H1 (cell line): ENCODE measurements around the gene ZNF805. TPM values are rescaled to one million over a fixed set of nuclear protein-coding genes. Genes with fewer than 3 reads are reported as not detected.

Experiments
- ASH2L ChIP-seq: fragments of 200-600, 300-600 bp; sonication (generic); IDR thresholded peaks from one replicate; pipeline ENCODE4 v1.7.1; 2017; ENCODE audit warnings: low read length
- BACH1 ChIP-seq: IDR thresholded peaks from 2 replicates; pipeline ENCODE4 v1.6.1; 2012; ENCODE audit warnings: low read length, improper control_type of control experiment
- E2F6 ChIP-seq: IDR thresholded peaks from 2 replicates; pipeline ENCODE4 v1.6.1; 2012; ENCODE audit warnings: inconsistent platforms
- HDAC6 ChIP-seq: IDR thresholded peaks from one replicate; pipeline ENCODE4 v1.7.1; 2012; ENCODE audit warnings: low read depth, mild to moderate bottlenecking, inconsistent platforms, low read length, moderate library complexity
- KDM4A ChIP-seq: IDR thresholded peaks from one replicate; pipeline ENCODE4 v1.7.1; 2012; ENCODE audit warnings: low read depth, mild to moderate bottlenecking, moderate library complexity, low read length, inconsistent platforms; ENCODE audit not compliant: severe bottlenecking
- KDM5A ChIP-seq: fragments of 200-600 bp; IDR thresholded peaks from 2 replicates; pipeline ENCODE4 v1.7.1; 2012; ENCODE audit warnings: mild to moderate bottlenecking, low read length, inconsistent platforms, mixed read lengths
- MAX ChIP-seq: IDR thresholded peaks from 2 replicates; pipeline ENCODE4 v1.6.1; 2012; ENCODE audit warnings: inconsistent platforms
- NANOG ChIP-seq: IDR thresholded peaks from 2 replicates; pipeline ENCODE4 v1.6.1; 2011; ENCODE audit warnings: low read length, low read depth, mild to moderate bottlenecking, inconsistent platforms; ENCODE audit not compliant: insufficient read depth, poor library complexity, severe bottlenecking
- NRF1 ChIP-seq: IDR thresholded peaks from 2 replicates; pipeline ENCODE4 v1.6.1; 2011; ENCODE audit warnings: mild to moderate bottlenecking, low read depth, low read length, improper control_type of control experiment
- POLR2A ChIP-seq, 2 experiments: IDR thresholded peaks; 1 replicate in 1 of 2; 2 replicates in 1 of 2; pipeline ENCODE4 v1.6.1; 2011; ENCODE audit warnings: low read depth in 2 of 2, low read length in 2 of 2, mild to moderate bottlenecking in 2 of 2; ENCODE audit errors: control extremely low read depth in 1 of 2
- POLR2AphosphoS5 ChIP-seq: IDR thresholded peaks from 2 replicates; pipeline ENCODE4 v1.6.1; 2011; ENCODE audit warnings: low read depth, low read length
- POU5F1 ChIP-seq: IDR thresholded peaks from 2 replicates; pipeline ENCODE4 v1.6.1; 2011; ENCODE audit warnings: low read depth, mild to moderate bottlenecking, low read length, moderate library complexity
- RNF2 ChIP-seq: fragments of 200-900, 300-1000 bp; sonication (generic); IDR thresholded peaks from 2 replicates; pipeline ENCODE4 v1.7.1; 2016; ENCODE audit warnings: borderline replicate concordance, low read depth, mild to moderate bottlenecking, antibody characterized with exemption, low read length; ENCODE audit not compliant: poor library complexity, severe bottlenecking; ENCODE audit errors: missing control alignments
- RXRA ChIP-seq: IDR thresholded peaks from 2 replicates; pipeline ENCODE4 v1.6.1; 2011; ENCODE audit warnings: low read depth, mild to moderate bottlenecking, low read length, moderate library complexity; ENCODE audit not compliant: insufficient read depth
- SAP30 ChIP-seq: fragments of 300-600 bp; sonication (generic); IDR thresholded peaks from 2 replicates; pipeline ENCODE4 v1.7.1; 2012; ENCODE audit warnings: low read length, moderate library complexity, mild to moderate bottlenecking, inconsistent platforms; ENCODE audit not compliant: insufficient read depth, insufficient replicate concordance
- SIRT6 ChIP-seq: IDR thresholded peaks from one replicate; pipeline ENCODE4 v1.7.1; 2012; ENCODE audit warnings: low read length, inconsistent platforms
- SIX5 ChIP-seq: IDR thresholded peaks from 2 replicates; pipeline ENCODE4 v1.6.1; 2011; ENCODE audit warnings: mild to moderate bottlenecking, low read depth, low read length
- SP1 ChIP-seq: IDR thresholded peaks from 2 replicates; pipeline ENCODE4 v1.6.1; 2011; ENCODE audit warnings: low read depth, low read length
- SP2 ChIP-seq: IDR thresholded peaks from 2 replicates; pipeline ENCODE4 v1.6.1; 2012; ENCODE audit warnings: mild to moderate bottlenecking, low read length, inconsistent platforms
- TAF7 ChIP-seq: optimal IDR thresholded peaks from 2 replicates; pipeline ENCODE3; 2011; ENCODE audit warnings: low read depth, mild to moderate bottlenecking, inconsistent platforms, low read length, moderate library complexity, borderline replicate concordance
- USF2 ChIP-seq: IDR thresholded peaks from 2 replicates; pipeline ENCODE4 v1.6.1; 2011; ENCODE audit warnings: low read length, improper control_type of control experiment
- ZNF274 ChIP-seq: IDR thresholded peaks from 2 replicates; pipeline ENCODE4 v1.7.0; 2012; ENCODE audit warnings: low read length, borderline replicate concordance; ENCODE audit errors: extremely low read depth
- polyA plus RNA-seq, 7 experiments: library from polyadenylated mRNA; depleted of rRNA in 3 of 7; stranded (reverse) in 5 of 7; unstranded in 2 of 7; fragments of >200 nt in 5 of 7; fragments of 200-250 nt in 2 of 7; gene quantifications; 1 replicate in 5 of 7; 2 replicates in 1 of 7; 4 replicates in 1 of 7; pipeline versions ENCODE4 v1.2.1 to v1.2.3, GENCODE V29; 2011 to 2013; ENCODE audit warnings: missing spikeins in 2 of 7, mixed read lengths in 2 of 7
- total RNA-seq: library from RNA; stranded (reverse); fragmentation: NEBNext Ultra II Directional; extraction: Animal tissue kit (Norgen Biotek cat#: 25700); gene quantifications from 2 replicates; pipeline ENCODE4 v1.2.1, GENCODE V29; 2021

ZNF805 gene
- total and polyA plus RNA-seq, 2 of the 8 experiments (the other 6 are each of a cell fraction or from before 2014, with no cell fraction given), result 2.3 to 14.8 TPM

GRCh38 chr19:57240311-57241090 is at the start of gene ZNF805 (continued):
- TF ChIP-seq ASH2L (peak; percentile 86), NANOG (no peak), POU5F1 (no peak), POLR2A (IDR thresholded peaks at IDR 0.05; ENCODE audit: control extremely low read depth in 1 of 2, low read depth in 2 of 2, low read length in 2 of 2) (peak in 1 of 2 experiments; percentile 86; a peak in 2 of 3 replicates), TAF7 (peak; percentile 81), ZNF274 (no peak), KDM4A (peak; percentile 96), E2F6 (0 out of 2 replicates have a peak, but pooled peaks have one; percentile 15), RNF2 (no peak), RXRA (no peak), SIX5 (peak; percentile 78), NRF1 (no peak), SP2 (peak; percentile 45), SIRT6 (no peak), KDM5A (peak; percentile 67; the same call in 1 of the 2 replicates), MAX (peak; percentile 77), POLR2AphosphoS5 (peak; percentile 69), HDAC6 (no peak), BACH1 (no peak), SAP30 (no peak), SP1 (peak; percentile 84), USF2 (no peak)
